MM.1S (cell line): ENCODE results near the gene C11orf91.

Experiments
- CTCF ChIP-seq: fragments of 300-600 bp; sonication (generic); IDR thresholded peaks from 2 replicates; pipeline ENCODE4 v1.5.1; 2016; ENCODE audit warnings: antibody characterized with exemption, low read length, mixed read lengths
- EZH2phosphoT487 ChIP-seq: fragments of 300-600 bp; sonication (generic); IDR thresholded peaks from 2 replicates; pipeline ENCODE4 v1.6.1; 2018; ENCODE audit warnings: antibody characterized with exemption, low read length

DNA sequence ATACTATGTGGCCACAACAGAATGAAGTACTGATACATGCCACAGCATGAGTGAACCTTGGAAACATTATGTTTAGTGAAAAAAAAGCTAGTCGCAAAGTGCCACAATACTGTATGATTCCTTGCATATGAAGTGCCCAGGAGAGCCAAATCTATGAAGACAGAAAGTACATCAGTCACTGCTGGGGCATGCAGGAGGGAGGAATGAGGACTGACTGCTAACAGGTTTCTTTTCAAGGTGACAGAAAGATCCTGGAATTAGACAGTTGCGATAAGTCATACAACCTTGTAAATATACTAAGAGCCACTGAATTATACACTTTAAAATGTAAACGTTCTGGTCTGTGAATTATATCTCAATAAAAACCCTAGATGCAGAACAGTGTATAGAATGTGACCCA is 11.8 kb upstream of the C11orf91 start:
- TF ChIP-seq CTCF = no peak
- no peak for TF ChIP-seq EZH2phosphoT487
